ENCODE measurements around the gene IGSF21.
"Not testable (repeated sequence)": the region's sequence is repeated elsewhere in the genome, so short reads cannot be mapped to it uniquely, and the experiment has no call there.

IGSF21 gene

DNA sequence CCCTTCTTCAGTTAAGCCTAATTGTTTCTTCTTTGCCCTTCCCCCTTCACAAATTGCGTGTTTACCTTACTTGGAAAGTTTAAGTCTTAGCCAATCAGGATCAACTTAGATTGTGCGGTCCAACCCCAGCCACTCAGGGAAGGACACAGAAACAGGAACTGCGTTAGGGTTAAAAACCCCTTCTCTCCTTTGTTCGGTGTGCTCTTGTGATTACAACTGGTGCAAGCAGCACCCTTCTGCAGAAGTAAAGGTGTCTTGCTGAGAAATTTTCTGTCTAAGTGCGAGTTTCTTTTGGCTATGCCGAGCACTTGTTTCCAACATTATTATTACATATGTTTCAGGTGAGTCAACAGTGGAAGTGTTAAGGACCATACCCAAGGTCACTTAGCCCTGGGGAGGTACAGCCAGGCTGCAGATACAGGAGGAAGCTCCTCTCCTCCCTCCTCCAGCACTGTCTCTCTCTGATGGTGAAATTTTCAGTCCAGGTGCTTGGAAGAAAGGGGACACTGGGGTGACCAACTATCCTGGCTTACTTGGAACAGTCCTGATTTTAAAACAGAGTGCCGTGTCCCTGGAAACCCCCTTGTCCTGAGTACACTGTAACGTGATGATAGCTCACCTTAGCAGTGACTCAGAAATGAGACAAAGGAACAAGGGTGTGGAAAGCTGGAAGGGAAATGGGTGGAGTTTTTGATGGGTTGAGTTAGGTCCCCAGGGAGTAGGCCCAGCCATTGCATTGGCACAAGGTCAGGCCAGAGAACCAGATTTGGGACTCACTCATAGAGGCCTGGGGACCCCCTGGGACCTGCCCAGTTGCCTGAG, 304.4 kb downstream of the IGSF21 start:
- DNase-seq = no peak

DNA sequence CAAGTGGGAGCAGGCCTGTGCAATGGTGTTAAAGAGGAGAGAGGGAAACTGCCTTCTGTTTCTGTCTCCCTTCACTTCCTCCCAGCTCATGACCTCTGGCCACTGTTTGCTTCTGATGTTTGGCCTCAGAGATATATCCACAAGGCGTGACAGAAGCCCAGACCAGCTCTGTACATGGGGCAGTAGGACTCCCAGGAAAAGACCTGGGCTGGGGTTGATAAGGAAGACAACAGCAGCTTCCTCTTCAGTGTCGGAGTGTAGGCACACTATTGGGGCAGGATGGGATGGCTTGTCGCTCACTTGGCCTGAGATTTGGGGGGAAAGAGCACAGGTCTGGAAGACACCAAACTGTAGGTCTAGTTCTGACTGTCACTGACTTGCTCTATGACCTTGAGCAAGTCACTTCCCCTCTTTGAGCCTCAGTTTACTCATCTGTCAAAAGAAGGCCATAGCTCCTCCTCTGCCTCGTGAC, 305.3 kb downstream of the IGSF21 start:
- no peak for DNase-seq

DNA sequence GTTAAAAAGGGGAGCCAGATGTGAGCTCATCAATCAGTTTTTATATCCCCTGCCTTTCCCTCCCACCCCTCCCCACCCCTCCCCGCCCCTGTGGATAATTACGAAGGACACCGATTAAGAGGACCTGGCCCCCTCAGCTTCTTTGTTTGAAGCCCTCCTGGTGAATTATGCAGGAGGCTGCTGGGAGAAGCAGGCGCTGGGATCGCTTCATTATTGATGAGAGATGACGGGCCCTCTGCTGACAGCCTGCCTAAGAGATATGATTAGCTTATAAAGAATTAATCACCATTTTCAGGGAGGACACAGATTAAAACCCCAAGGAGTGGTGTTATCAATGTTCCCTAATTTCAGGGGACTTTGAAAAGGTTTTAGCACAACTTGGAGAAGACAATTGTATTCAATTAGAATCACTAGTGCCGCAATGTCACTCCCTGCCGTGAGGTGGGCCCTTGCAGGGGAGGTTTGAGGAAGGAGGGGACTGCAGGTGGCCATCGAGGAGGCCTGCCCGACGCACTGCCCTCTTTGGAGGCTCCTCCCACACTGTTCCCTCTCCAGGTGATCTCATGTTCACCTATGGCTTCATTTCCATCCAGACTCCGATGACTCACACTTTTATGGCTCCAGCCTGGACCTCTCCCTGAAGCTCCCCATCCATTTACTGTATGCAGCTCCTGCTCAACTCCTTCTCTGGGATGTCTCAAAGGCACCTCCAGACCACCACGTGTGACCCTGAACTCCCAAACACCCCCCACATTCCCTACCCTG, 306.1 kb downstream of the IGSF21 start:
- no peak for DNase-seq

DNA sequence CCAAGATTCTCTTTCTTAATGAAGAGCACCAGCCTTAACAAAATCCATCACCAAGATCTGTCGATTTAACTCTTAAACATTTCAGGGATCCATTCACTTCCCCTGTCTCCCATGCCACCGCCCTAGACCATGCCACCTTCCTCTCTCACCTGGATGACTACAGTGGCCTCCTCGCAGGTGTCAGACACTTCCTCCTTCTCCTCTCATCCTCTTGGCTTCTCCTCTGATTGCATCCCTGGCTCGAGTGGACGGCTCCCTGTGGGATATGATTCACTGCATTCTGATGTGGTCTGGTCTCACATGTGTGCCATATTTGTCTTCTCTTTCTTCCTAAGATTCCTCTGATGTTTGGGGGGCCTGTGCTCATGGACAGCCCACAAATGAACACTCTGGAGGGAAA, 306.7 kb downstream of the IGSF21 start:
- DNase-seq = no peak

DNA sequence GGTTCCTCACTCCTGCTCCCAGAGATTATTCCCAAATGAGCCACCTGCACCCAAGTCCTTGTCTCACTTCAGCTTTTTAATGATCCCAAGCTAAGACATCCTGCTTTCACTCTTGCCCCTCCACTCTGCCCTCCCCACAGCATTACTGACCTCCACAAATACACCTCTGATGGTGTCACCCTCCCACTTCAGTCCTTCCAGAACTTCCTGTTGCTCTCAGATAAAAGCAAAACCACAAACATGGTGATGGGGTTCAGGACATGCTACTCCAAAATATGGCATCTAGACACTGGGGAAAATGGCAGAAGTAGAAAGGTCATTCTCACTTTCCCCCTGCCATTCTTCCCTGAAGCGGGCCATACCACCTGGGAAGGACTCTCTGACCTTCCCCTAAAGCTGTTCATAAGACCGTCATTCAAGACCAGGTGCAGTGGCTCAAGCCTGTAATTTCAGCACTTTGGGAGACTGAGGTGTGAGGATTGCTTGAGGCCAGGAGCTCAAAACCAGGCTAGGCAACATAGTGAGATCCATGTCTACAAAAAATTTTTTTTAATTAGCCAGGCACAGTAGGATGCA, 307.4 kb downstream of the IGSF21 start:
- no peak for DNase-seq

DNA sequence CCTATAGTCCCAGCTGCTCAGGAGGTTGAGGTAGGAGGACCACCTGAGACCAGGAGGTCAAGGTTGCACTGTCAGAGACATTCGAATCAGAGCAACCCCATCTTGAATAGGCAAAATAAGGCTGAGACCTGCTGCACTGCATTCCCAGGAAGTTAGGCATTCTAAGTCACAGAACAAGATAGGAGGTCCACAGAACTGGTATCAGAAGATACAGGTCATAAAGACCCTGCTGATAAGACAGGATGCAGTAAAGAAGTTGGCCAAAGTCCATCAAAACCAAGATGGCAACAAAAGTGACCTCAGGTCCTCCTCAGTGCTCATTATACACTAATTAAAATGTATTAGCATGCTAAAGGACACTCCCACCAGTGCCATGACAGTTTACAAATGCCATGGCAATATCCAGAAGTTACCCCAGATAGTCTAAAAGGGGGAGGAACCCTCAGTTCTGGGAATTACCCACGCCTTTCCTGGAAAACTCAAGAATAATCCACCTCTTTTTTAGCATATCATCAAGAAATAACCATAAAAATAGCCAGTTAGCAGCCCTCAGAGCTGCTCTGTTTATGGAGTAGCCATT, 307.9 kb downstream of the IGSF21 start:
- no peak for DNase-seq

DNA sequence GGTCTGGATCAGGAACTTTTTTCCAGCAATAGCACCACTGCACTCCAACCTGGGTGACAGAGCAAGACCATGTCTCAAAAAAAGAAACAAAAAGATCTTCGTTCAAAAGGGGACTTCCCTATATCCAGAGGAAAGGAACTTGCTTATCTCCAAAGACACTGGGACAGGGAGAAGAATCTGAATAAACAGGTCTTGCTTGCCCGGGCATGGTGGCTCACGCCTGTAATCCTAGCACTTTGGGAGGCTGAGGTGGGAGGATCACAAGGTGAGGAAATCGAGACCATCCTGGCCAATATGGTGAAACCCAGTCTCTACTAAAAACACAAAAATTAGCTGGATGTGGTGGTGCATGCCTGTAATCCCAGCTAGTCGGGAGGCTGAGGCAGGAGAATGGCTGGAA, 308.5 kb downstream of the IGSF21 start:
- not testable (repeated sequence) for DNase-seq

DNA sequence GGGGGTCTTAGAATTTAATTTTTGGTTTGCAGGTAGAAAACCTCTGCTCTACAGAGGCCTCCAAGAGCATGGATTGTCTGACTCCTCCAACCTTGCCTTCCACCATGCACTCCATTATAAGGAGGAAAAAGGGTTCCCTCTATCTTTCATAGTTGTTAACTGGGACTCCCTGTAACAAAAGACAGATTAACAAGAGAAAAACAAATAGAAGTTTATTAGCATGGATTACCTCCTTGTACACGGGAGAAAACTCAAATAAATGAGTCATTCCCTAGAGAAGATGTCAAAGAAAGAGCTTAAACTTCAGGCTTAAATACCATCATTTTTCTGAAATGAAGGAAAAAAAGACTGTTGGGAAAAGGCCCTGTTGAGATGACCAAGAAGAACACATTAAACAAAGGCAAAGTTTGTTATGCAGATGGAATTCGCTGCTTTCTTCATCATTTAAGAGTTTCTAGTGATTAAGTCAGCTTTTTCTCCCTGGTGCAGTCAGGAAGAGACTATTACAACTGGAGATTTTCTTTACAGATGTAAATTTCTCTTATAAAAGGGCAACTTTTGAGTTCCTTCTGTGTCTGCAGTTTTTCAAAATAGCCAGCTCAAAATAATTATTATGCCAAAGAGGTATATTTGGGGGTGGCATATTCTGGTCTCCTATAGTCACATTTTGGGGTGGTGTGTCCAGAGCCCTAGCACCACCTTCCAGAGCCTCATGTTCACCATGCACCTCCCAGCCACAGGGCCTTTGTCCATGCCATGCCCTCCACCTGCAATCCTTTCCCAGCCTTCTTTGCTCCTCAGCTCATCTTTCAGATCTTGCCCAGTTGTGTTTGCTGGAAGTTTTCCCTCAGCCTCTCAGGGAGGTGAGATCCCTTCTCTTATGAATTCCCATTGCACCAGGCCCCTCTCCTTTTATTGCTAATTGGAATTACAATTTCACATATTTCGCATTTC, 310.0 kb downstream of the IGSF21 start:
- no peak for DNase-seq

DNA sequence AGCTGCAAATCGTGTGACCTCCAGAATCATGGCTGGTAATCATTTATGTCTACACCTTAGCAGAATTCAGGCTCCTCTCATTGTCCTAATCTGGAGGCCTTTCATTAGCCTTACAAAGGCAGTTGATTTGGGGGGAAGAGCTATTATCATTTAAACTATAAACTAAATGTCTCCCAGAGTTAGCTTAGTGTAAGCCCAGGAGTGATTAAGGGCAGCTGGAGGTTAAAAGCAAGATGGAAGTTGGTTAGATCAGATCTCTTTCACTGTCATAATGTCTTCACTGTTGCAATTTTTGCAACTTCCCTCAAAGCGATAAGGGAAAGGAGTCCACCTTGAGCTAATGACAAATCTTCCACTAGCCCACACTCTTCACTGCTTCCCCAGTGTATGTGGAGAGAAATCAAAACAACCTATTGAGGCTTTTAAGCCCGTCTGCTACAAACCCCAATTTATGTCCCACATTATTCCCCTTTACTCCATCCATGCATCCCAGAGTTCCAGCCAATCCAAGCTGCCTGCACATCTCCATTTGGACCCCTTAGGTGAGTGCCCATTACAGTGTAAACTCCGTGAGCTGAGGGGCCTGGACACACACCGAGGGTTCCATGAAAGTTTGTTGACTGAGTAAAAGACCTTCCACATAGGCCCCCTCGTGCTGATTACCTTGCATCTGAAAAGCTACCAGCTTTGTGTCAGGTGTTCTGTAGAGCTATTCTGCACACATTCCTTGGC, 311.7 kb downstream of the IGSF21 start:
- no peak for DNase-seq

DNA sequence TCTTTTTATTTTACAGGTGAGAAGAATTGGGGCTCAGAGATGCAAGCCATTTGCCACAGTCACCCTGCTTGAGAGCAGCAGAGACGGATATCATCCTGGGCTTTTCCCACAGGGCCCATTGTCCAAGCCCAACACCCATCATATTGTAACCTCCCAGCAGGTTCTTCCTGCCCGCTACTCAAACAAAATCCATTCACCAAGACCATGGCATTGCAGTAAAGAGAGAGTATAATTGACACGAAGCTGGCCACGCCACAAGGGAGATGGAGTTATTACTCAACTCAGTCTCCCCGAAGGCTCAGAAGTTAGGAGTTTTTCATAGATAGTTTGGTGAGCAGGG, 312.2 kb downstream of the IGSF21 start:
- no peak for DNase-seq

DNA sequence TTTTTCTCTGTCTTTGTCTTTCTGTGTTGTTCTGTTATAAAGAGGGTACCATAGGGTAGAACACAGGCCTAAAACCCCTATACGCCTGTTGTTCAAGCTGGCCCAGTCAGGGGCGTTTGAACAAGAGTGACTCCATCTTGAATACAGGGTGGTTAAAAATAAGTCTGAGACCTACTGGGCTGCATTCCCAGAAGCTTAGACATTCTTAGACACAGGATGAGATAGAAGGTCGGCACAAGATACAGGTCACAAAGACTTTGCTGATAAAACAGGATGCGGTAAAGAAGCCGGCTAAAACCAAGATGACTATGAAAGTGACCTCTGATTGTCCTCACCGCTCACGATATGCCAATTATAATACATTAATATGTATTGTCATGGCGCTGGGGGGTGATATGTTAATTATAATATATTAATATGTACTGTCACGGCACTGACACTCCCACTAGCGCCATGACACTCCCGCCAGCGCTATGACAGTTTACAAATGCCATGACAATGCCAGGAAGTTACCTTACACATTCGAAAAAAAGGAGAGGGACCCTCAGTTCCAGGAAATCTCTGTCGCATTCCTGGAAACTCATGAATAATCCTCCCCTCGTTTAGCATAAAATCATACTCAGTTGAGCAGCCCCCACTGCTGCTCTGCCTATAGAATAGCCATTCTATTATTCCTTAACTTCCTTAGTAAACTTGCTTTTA, 314.6 kb downstream of the IGSF21 start:
- DNase-seq = no peak

DNA sequence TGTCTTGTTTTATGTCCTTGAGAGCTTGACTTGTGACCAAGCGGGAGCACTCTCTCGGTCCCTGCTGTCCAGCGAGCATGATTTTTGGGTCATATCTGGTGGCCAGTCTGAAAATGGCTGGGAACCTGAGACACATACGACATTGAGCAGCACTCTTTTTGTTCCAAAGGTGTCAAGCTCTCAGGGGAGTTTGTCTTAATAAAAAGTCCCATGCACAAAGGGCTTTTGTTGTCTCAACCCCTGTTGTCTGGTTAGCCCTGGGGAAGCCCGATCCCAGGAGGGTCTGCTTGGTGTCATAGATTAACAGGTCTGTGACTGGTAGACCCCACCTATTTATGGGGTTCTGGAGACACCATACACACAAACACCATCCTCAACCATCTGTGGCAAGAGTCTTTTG, 315.4 kb downstream of the IGSF21 start:
- DNase-seq = no peak

DNA sequence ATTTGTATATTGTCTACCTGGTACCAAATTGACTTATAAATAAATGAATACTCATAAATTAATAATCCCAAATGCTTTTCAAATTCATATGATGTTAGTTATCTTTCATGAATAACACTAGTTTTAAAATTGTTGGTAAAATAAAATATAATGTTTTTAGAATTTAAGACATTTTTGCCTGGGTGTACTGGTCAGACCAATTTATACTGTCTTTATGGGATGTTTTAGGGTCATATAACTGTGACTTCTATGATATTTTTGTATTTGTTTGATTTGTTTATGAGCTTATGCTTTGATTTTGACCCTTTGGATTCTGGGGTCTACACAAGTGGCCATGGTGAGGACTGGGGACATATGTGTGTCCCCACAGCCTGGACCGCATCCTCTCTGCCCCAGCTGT, 319.0 kb downstream of the IGSF21 start:
- DNase-seq = no peak

All from stimulated activated CD4-positive, alpha-beta T cell treated with anti-CD3 and anti-CD28 coated beads, Interleukin-1b, Interleukin-23, amount 100 ng/mL, for 48 hours (primary cell).